NCI-H1105 (cell line): Measurements from ENCODE around the gene SPARCL1.
"Not testable (repeated sequence)": the region's sequence is repeated elsewhere in the genome, so short reads cannot be mapped to it uniquely, and the experiment has no call there.

Experiments
- DNase-seq: peaks from one replicate; lab custom pipeline; 2025; lab: John Stamatoyannopoulos, UW

Gene SPARCL1

DNA sequence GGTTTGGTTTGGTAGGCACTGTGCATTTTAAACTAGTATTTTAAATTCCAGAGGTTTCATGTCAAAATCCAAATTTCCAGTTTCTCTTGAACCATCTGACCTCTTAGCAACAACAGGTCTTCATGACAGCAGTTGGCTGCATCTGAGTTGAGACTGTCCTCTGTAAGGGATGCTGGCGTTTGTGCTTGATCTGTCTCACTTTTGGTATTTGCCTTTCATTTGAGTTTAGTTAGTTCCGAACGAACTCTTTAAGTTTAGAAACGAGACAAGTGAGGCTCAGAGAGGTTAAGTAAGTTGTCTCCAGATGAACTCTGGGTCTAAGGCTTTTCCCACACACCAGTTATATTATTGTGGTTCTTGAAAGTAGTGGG is 29.1 kb downstream of the SPARCL1 start:
- no peak for DNase-seq

- DNase-seq: no peak
These were observed 29.6 kb downstream of the SPARCL1 start for GRCh38 chr4:87499403-87500091.

GRCh38 chr4:87498446-87498900 is 30.7 kb downstream of the SPARCL1 start:
- no peak for DNase-seq

GRCh38 chr4:87497578-87497977 is 31.6 kb downstream of the SPARCL1 start:
- no peak for DNase-seq

DNA sequence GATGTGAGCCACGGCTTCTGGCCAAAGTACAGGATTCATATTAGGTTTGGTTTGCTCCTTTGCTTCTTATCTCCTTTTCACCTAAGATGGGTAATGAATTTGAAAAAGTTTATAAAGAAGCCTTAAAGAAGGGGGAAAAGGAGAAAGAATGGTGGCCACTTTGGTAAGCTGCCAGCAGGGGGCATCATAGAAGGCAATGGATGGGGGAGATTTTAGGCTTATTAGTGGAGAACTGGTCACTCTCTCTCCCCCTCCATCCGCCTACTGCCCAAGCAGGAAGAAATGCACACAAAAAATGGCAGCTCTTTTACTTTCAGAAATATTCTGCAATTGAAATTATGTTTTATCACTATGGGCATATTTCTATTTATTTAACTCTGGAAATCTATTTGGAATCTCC is 32.0 kb downstream of the SPARCL1 start:
- no peak for DNase-seq

DNA sequence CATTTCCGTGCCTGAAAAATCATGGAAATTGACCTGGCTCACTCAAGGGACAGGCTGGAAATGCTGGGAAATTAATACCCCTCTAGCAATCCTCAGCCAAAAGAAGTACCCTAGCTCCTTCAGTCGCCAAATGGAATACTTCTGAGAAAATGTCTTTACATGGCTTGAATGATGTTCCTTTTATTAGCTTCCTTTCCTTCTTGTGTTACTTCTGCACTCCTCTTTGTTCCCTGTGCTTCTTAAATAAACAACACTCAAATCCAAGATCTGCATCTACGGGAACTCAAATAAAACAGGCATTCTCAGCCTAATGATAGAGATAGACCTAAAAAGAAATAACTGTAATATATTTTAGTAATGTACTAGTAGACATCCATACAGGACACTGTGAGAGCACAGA is 36.1 kb downstream of the SPARCL1 start:
- DNase-seq: no peak

DNA sequence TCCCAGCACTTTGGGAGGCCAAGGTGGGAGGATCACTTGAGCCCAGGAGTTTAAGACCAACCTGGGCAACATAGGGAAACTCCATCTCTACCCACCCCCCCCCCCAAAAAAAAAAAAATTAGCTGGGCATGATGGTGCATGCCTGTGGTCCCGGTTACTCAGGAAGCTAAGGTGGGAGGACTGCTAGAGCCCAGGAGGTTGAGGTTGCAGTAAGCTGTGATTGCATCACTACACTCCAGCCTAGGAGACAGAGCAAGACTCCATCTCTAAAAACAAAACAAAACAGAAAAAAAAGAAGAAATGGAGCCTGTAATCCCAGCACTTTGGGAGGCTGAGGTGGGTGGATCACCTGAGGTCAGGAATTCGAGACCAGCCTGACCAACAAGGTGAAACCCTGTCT is 37.3 kb downstream of the SPARCL1 start:
- DNase-seq: not testable (repeated sequence)

DNA sequence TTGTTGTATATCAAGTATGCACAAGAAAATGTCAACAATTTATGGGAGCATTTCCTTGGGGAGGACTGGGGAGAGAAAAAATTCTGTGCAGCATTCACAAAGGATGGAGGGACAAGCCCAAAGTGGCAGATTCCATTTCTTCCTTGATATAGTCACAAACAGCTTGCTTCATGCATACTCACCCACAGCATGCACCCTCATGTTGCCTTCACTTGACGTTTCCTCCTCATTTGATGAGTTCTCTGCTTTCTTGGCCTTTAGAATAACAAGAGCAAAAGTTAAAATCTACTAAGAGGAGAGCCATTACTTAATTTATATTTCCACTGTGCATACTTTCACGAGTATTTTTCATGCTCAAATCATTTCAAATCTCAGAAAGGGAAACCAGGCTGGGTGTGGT is 37.7 kb downstream of the SPARCL1 start:
- DNase-seq: no peak

DNA sequence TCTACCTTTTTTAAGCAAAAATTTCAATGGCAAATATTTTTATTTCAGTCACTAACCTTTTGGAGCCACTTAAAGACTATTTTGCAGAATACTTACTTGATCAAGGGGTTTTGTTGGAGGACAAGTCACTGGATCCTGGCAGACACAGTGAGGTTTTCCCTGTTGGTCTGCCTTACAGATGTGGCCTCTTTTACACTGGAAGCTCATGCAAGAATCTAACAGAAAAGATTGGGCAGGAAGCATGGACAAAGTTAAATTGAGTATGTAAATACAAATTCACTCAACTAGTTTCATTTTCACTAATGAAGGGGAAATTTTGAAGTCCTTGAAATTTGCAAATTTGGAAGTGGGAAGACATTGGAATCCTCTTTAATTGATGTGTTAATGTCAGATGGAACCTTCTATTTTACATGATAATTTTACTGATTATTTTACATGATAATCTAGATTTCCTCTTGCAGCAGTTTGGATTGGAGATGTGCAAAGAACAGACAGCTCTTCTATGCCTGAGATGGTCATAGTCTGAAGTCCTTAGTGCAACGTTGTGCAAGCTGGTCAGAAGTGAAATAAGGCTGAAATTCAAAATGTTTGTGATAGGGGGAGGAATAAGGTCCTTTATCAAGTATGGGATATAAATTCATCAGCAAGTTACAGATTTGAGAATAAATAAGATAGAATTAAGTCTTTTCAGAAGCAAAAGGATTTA is 38.4 kb downstream of the SPARCL1 start:
- no peak for DNase-seq

DNA sequence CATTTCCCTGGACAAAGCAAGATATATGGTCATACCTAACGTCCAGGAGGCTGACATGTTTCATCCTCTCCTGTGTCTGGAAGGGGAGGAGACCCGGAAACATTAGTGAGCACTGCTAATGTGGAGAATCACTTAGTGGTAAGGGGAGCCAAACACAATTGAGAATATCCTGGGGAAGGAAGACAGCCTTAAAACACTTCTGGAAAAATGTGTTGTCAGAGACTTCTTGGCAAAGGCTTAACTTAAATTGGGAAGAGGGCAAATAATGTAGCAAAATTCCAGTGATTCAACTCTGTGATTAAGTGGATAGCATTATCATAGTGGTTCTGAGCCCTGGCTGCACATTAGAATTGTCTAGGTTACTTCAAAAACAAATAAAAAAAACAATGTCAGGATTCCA is 39.5 kb downstream of the SPARCL1 start:
- DNase-seq: no peak

GRCh38 chr4:87488666-87489065 is 40.5 kb downstream of the SPARCL1 start:
- DNase-seq: not testable (repeated sequence)

DNA sequence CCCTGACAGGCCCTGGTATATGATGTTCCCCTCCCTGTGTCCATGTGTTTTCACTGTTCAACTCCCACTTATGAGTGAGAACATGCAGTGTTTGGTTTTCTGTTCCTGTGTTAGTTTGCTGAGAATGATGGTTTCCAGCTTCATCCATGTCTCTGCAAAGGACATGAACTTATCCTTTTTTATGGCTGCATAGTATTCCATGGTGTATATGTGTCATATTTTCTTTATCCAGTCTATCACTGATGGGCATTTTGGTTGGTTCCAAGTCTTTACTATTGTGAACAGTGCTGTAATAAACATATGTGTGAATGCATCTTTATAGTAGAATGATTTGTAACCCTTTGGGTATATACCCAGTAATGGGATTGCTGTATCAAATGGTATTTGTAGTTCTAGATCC is 45.9 kb downstream of the SPARCL1 start:
- not testable (repeated sequence) for DNase-seq

- no peak for DNase-seq
These were observed 47.8 kb downstream of the SPARCL1 start for GRCh38 chr4:87481377-87481776.

GRCh38 chr4:87478732-87479250 is 50.4 kb downstream of the SPARCL1 start:
- no peak for DNase-seq

DNA sequence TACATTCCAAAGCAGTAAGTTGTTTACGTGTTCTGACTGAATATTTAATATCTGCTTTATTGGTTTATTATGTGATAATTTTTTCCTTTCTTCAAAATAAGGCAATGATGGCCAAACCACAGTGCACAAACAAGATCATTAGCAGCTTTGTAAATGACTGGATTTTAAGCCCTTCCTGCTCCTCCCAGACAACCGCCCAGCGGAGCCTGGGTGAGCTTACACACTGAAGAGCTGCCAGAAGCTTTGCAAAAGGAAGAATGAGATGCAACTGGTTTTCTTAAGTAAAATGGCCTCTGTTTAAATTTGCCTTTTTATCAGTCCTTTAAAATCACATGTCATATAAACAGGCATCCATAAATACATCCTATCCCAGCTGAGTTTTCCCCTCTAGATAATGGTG is 52.2 kb downstream of the SPARCL1 start:
- no peak for DNase-seq

DNA sequence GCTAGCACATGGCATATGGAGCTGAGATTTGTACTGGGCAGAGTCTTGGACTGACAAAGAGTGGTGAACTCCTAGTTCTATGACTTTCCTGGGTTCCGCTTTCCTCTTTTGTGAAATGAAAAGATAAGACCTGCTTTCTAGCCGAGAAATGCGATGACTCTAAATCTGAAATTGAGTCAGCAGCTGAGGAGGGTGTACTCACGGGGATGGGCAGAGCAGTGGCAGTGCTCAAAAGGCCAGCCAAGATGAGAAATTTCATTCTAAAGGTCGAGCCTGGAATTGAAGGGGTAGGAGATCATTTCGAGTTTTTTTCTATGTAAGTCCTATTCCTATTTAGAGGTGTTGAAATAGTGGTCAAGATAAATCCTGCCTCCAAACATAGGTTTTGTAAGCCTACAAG is 59.8 kb downstream of the SPARCL1 start:
- no peak for DNase-seq

DNA sequence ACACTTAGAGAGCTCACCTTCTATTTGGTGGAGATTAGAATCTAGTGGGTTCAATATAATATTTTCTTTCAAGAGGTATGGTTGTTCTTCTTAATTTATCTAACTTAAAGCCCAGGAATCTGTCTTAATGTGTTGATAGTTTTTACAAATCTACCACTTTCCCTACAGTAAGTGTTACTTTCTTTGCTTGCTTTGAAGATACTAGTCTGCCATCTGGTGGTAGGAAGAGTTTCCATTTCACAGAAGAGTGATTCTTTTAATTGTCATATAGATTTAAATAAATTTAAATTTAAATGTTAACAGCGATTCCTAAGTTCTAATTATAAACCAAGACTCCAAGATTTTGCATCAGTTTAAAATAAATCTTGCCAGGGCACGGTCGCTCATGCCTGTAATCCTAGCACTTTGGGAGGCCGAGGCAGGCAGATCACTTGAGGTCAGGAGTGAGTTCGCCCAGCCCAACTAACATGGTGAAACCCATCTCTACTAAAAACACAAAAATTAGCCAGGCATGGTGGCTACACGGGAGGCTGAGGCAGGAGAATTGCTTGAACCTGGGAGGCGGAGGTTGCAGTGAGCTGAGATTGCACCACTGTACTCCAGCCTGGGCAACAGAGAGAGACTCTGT is 63.3 kb downstream of the SPARCL1 start:
- DNase-seq: no peak

- DNase-seq: no peak
These were observed 67.1 kb downstream of the SPARCL1 start for GRCh38 chr4:87462102-87462501.

DNA sequence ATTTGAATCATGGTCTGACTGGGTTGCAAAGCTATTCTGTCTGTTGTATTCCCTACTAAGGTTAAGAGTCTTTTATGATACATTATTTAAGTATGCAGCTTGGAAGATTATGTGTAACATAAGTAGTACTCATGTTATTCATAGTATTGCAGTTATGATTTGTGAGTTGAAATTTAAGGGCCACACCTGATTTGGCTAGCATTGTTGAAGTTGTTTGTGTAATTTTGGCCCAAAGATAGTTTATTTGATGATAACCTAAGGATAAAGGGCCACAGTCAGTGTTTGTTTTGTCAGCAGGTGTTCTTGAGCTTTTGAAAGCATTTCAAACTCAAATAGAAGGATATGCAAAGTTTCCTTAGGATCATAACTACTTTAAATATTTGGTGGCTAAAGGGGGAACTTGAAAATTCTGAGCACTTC is 67.9 kb downstream of the SPARCL1 start:
- no peak for DNase-seq

GRCh38 chr4:87458913-87459312 is 70.3 kb downstream of the SPARCL1 start:
- no peak for DNase-seq

DNA sequence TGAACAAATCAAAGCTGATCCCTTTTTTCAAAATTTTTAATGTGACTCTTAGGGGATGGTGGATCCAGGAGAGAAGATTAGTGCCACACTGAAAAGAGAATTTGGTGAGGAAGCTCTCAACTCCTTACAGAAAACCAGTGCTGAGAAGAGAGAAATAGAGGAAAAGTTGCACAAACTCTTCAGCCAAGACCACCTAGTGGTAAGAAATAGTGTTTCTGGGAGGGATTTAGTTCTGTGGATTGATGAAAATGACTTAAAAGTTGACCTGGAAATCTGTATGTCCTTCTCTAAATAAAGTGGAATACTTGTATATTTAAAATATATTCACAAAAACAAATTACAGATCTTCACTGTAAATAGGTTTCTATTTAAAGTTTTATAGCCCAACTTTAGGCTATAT is 77.6 kb downstream of the SPARCL1 start:
- DNase-seq: no peak

DNA sequence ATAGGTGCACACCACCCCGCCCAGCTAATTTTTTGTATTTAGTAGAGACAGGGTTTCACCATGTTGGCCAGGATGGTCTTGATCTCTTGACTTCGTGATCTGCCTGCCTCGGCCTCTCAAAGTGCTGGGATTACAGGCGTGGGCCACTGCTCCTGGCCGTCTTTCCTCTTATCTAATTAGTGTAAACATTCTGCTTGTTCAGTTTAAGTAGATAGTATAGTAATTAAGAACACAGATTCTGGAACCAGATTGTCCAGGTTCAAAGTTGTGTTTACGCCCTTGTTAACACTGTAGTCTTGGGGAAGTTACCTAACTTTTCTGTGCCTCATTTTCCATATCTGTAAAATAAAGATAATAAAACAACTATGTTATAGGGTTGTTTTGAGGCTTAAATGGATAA is 82.8 kb downstream of the SPARCL1 start:
- not testable (repeated sequence) for DNase-seq

DNA sequence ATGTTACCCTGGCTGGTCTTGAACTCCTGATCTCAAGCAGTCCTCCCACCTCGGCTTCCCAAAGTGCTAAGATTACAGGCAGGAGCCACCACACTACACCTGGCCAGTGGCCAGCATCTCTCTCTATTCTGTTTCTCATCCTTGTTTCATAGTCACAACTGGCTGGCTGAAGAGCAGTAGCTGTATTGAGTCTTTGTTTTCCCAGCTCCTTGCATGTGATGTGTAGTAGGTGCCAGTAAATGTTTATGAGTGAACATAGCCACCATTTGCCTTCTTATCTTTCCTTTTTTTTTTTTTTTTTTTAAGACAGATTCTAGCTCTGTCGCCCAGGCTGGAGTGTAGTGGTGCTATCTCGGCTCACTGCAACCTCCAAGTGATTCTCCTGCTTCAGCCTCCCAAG is 83.2 kb downstream of the SPARCL1 start:
- DNase-seq: no peak
